HepG2 (cell line): Measurements from ENCODE around the gene GPX1. TPM values are rescaled to one million over a fixed set of nuclear protein-coding genes. Genes with fewer than 3 reads are reported as not detected.

Experiments
- ATAC-seq: fragments of 200-7000 bp; cut with Tn5 transposase; 3 replicates; pipeline ENCODE4 v1.9.1; 2020; ENCODE audit warnings: mild to moderate bottlenecking, moderate library complexity
- BruUV-seq: library from RNA; stranded (reverse); fragments of 400-500 nt; replicated peaks from 2 replicates; lab custom pipeline; 2021; lab: Mats Ljungman, UMichigan
- CTCF ChIA-PET: fragments of 300-600 bp; formaldehyde crosslinking; extraction: SDS; loops from one replicate; lab custom pipeline; 2021; ENCODE audit warnings: low total read pairs, inconsistent platforms, low intra/inter-chr PET ratio; lab: Yijun Ruan, JAX
- POLR2A ChIA-PET: fragments of 350-600 bp; sonication (Branson Sonifier 250); formaldehyde crosslinking; loops from one replicate; lab custom pipeline; 2020; ENCODE audit warnings: antibody characterized with exemption, inconsistent platforms; lab: Yijun Ruan, JAX
- DNase-seq: peaks from one replicate; pipeline ENCODE4 v3.0.0-alpha.2; 2015; ENCODE audit warnings: low spot score
- FAIRE-seq: peaks from 3 replicates; lab custom pipeline; 2011; peaks lifted over from hg19 to GRCh38; lab: Jason Lieb, UNC
- H2AFZ ChIP-seq: one replicate; pipeline ENCODE4 v1.6.1; 2011; ENCODE audit warnings: low read length, inconsistent platforms
- H3K27ac ChIP-seq: fragments of 300-600 bp; 3 replicates; pipeline ENCODE4 v1.8.0; 2011; ENCODE audit warnings: mixed run types, mild to moderate bottlenecking, mixed read lengths, low read length, inconsistent platforms; ENCODE audit not compliant: insufficient read depth; ENCODE audit errors: extremely low read length
- H3K27me3 ChIP-seq, 2 experiments: fragments of 200-600 bp in 1 of 2; 2 replicates in 1 of 2; 3 replicates in 1 of 2; pipeline versions ENCODE4 v1.6.0 to v1.8.0; 2011; ENCODE audit warnings: low read length in 2 of 2, mild to moderate bottlenecking in 2 of 2, moderate library complexity in 2 of 2, inconsistent platforms in 1 of 2; ENCODE audit not compliant: insufficient read depth in 2 of 2, control insufficient read depth in 1 of 2
- H3K36me3 ChIP-seq, 2 experiments: fragments of 200-600 bp in 1 of 2; replicated peaks in 1 of 2; 2 replicates in 1 of 2; 3 replicates in 1 of 2; pipeline versions ENCODE4 v1.5.1 to v1.8.0; 2011; ENCODE audit warnings: low read length in 2 of 2, inconsistent platforms in 1 of 2; ENCODE audit not compliant: insufficient read depth in 2 of 2, control insufficient read depth in 1 of 2
- H3K4me1 ChIP-seq: 2 replicates; pipeline ENCODE4 v1.5.1; 2012; ENCODE audit warnings: low read length, inconsistent platforms; ENCODE audit not compliant: insufficient read depth
- H3K4me2 ChIP-seq: 2 replicates; pipeline ENCODE4 v1.6.0; 2011; ENCODE audit warnings: low read depth, low read length, inconsistent platforms
- H3K4me3 ChIP-seq, 3 experiments: fragments of 200-600 bp in 1 of 3; sonication (generic), shearing (Covaris generic) in 1 of 3; replicated peaks in 1 of 3; 2 replicates each; pipeline ENCODE4 v1.5.1; 2011 to 2016; ENCODE audit warnings: low read length in 3 of 3, inconsistent platforms in 2 of 3, low read depth in 2 of 3, mild to moderate bottlenecking in 2 of 3, control low read depth in 1 of 3, mixed read lengths in 1 of 3; ENCODE audit not compliant: insufficient read depth in 1 of 3
- H3K79me2 ChIP-seq: one replicate; pipeline ENCODE4 v1.6.1; 2011; ENCODE audit warnings: low read length, inconsistent platforms; ENCODE audit not compliant: insufficient read depth
- H3K9ac ChIP-seq: 2 replicates; pipeline ENCODE4 v1.6.0; 2011; ENCODE audit warnings: mild to moderate bottlenecking, low read depth, low read length, inconsistent platforms; ENCODE audit not compliant: insufficient read depth
- H3K9me3 ChIP-seq: 2 replicates; pipeline ENCODE4 v1.5.1; 2012; ENCODE audit warnings: mild to moderate bottlenecking, low read length
- H4K20me1 ChIP-seq: 2 replicates; pipeline ENCODE4 v1.6.0; 2011; ENCODE audit warnings: inconsistent platforms, mild to moderate bottlenecking, low read length, moderate library complexity; ENCODE audit not compliant: insufficient read depth
- DNMT1 ChIP-seq: sonication (generic); formaldehyde crosslinking; IDR thresholded peaks from 2 replicates; pipeline ENCODE4 v1.5.1; 2020; ENCODE audit warnings: mild to moderate bottlenecking, missing genetic modification reagents
- FOSL2 ChIP-seq: sonication (generic); formaldehyde crosslinking; IDR thresholded peaks from 2 replicates; pipeline ENCODE4 v1.4.0; 2020; ENCODE audit warnings: missing genetic modification reagents
- GABPB1 ChIP-seq: IDR thresholded peaks from 2 replicates; pipeline ENCODE4 v1.6.1; 2016; ENCODE audit warnings: mild to moderate bottlenecking, missing genetic modification reagents, moderate library complexity, missing compliant biosample characterization
- GATAD2A ChIP-seq: IDR thresholded peaks from 2 replicates; pipeline ENCODE4 v1.6.1; 2016
- NBN ChIP-seq: fragments of 450-650 bp; conservative IDR thresholded peaks from 2 replicates; pipeline ENCODE4 v1.6.1; 2017
- PHF20 ChIP-seq: sonication (generic); formaldehyde crosslinking; IDR thresholded peaks from 2 replicates; pipeline ENCODE4 v1.5.0; 2020; ENCODE audit warnings: mild to moderate bottlenecking, missing genetic modification reagents
- PHF8 ChIP-seq: sonication (generic); formaldehyde crosslinking; IDR thresholded peaks from 2 replicates; pipeline ENCODE4 v1.5.0; 2020; ENCODE audit warnings: missing genetic modification reagents
- SAP130 ChIP-seq: IDR thresholded peaks from 2 replicates; pipeline ENCODE4 v1.6.1; 2016; ENCODE audit warnings: low read depth
- SNAI1 ChIP-seq: sonication (generic); formaldehyde crosslinking; IDR thresholded peaks from 2 replicates; pipeline ENCODE4 v1.5.0; 2020; ENCODE audit warnings: mild to moderate bottlenecking, missing genetic modification reagents, borderline replicate concordance
- ZNF121 ChIP-seq: sonication (generic); formaldehyde crosslinking; IDR thresholded peaks from 2 replicates; pipeline ENCODE4 v1.5.0; 2020; ENCODE audit warnings: mild to moderate bottlenecking, missing genetic modification reagents
- ZNF232 ChIP-seq: sonication (generic); formaldehyde crosslinking; IDR thresholded peaks from 2 replicates; pipeline ENCODE4 v1.4.0; 2020; ENCODE audit warnings: missing genetic modification reagents, borderline replicate concordance
- ZNF335 ChIP-seq: sonication (generic); formaldehyde crosslinking; IDR thresholded peaks from 2 replicates; pipeline ENCODE4 v1.4.0; 2020; ENCODE audit warnings: missing genetic modification reagents
- ZNF432 ChIP-seq: sonication (generic); formaldehyde crosslinking; IDR thresholded peaks from 2 replicates; pipeline ENCODE4 v1.5.0; 2020; ENCODE audit warnings: missing genetic modification reagents, mild to moderate bottlenecking, borderline replicate concordance
- ZNF652 ChIP-seq: IDR thresholded peaks from 2 replicates; pipeline ENCODE4 v1.6.1; 2016; ENCODE audit warnings: low read depth, borderline replicate concordance
- ZNF678 ChIP-seq: sonication (generic); formaldehyde crosslinking; IDR thresholded peaks from 2 replicates; pipeline ENCODE4 v1.4.0; 2020; ENCODE audit warnings: mild to moderate bottlenecking, missing genetic modification reagents
- ZNF788 ChIP-seq: sonication (generic); formaldehyde crosslinking; IDR thresholded peaks from 2 replicates; pipeline ENCODE4 v1.5.0; 2020; ENCODE audit warnings: mild to moderate bottlenecking, missing genetic modification reagents, borderline replicate concordance
- WGBS: methylation state at CpG from one replicate; pipeline ENCODE4 v1.1.6; 2017; ENCODE audit warnings: low lambda C conversion rate; 5-methylcytosine and 5-hydroxymethylcytosine counted together
- in situ Hi-C: cut with HindIII; loops from 2 replicates; pipeline ENCODE4 v1.10.0; 2017; ENCODE audit warnings: low pct_unique_long_range_greater_than_20kb; ENCODE audit not compliant: extremely low pct_ligation_motif_present
- intact Hi-C: fragments of 100-400 bp; cut with micrococcal nuclease; formaldehyde crosslinking; loops from one replicate; pipeline ENCODE4 v1.10.0; 2022; ENCODE audit not compliant: unreplicated experiment
- polyA plus RNA-seq, 8 experiments: library from polyadenylated mRNA; depleted of rRNA in 3 of 8; stranded (reverse) in 7 of 8; unstranded in 1 of 8; fragments of >200 nt; fragmentation: Illumina TruSeq in 4 of 8; extraction: Trizol in 4 of 8; gene quantifications; 2 replicates each; pipeline versions ENCODE4 v1.2.1 to v1.2.3, GENCODE V29; 2011 to 2016; ENCODE audit warnings: low read depth in 4 of 8, missing spikeins in 1 of 8, mixed read lengths in 1 of 8; ENCODE audit not compliant: insufficient read depth in 1 of 8
- total RNA-seq, 5 experiments: library from RNA; depleted of rRNA; stranded (reverse); fragments of >200 nt; fragmentation: Illumina TruSeq; extraction: Trizol; gene quantifications; 2 replicates each; pipeline ENCODE4 v1.2.3, GENCODE V29; 2016; ENCODE audit warnings: low read depth in 1 of 5
- TF ChIP-seq, protein P1 (sequence below): sonication (generic); formaldehyde crosslinking; IDR thresholded peaks from 2 replicates; pipeline ENCODE4 v1.8.1; 2023; ENCODE audit warnings: mild to moderate bottlenecking, missing genetic modification reagents

Gene GPX1
- total and polyA plus RNA-seq, 2 of the 13 experiments (the other 11 are each of a cell fraction or from before 2014, with no cell fraction given), result 149 to 168 TPM

DNA sequence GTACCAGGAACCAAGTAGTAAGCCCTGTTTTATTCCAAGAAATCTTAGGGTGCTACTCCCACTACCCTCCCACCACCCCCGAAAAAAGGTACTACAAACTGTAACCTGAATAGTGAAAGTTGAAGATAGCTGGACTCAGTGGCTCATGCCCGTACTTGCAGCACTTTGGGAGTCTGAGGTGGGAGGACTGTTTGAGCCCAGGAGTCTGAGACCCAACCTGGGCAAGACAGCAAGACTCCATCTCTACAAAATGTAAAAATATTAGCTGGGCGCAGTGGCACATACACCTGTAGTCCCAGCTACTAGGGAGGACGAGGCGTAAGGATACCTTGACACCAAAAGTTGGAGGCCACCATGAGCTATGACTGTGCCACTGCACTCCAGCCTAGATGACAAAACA lies 45.7 kb upstream of the GPX1 start:
- H3K79me2 ChIP-seq, result peaks cover 84% of the 10 kb centered on the region
- no TSS peak for BruUV-seq
- CTCF ChIA-PET, result no interaction called here
- no peak overlapping the region for H3K27ac ChIP-seq
- peaks cover 50% of the 10 kb centered on the region for H3K4me1 ChIP-seq
- 98% methylated on average over 5 of the region's 5 CpGs for WGBS
- H4K20me1 ChIP-seq, result peaks cover 62% of the 10 kb centered on the region
- TF ChIP-seq SAP130 (CRISPR knock-in tag), result no peak
- TF ChIP-seq ZNF121 (CRISPR knock-in tag), result 0 out of 2 replicates have a peak, but pooled peaks have one; percentile 50
- intact Hi-C loops (no loop called here), in situ Hi-C loops (no loop called here)
- H3K36me3 ChIP-seq, result peaks cover 1 to 18% of the 10 kb centered on the region in 2 experiments; a peak in 3 of 5 replicates
- H3K9ac ChIP-seq, result no peak overlapping the region
- no peaks in the 10 kb centered on the region for H3K9me3 ChIP-seq
- POLR2A ChIA-PET, result interaction anchor here (0.8 to 1.1 kb wide), 3 partner anchors 10 to 53 kb away, joined by 3 to 4 read pairs (median 3); no protein-coding TSS in a partner anchor
- H2AFZ ChIP-seq, result no peak overlapping the region
- no peaks in the 10 kb centered on the region for H3K27me3 ChIP-seq
- DNase-seq, result no peak
- no peak overlapping the region for H3K4me2 ChIP-seq
- no peak overlapping the region for H3K4me3 ChIP-seq
- FAIRE-seq, result no peak
- no peak for ATAC-seq

DNA sequence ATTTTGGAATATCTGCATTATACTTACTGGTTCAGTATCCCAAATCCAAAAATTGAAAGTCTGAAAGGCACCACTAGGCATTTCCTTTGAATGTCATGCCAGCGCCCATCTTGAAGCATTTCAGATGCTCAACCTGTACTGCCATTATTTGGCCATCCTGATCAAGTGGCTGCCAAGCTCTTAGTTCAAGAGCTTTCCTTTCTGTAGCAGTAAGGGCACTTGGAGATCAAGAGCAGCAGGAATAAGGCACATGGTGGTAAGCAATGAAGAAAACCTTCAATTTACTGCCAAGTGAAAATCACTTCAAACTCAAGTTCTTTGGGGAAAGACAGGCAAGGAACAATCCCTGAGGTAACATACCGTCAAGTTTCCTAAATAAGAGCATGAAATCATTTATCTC lies 43.6 kb upstream of the GPX1 start:
- in situ Hi-C loops, result no loop called here
- FAIRE-seq (no peak), ATAC-seq (no peak), DNase-seq (no peak)
- no peak overlapping the region for H3K9ac ChIP-seq
- intact Hi-C loops, result no loop called here
- no peak overlapping the region for H3K27ac ChIP-seq
- WGBS, result 90% methylated on average over 2 of the region's 2 CpGs
- H2AFZ ChIP-seq, result no peak overlapping the region
- no peaks in the 10 kb centered on the region for H3K27me3 ChIP-seq
- BruUV-seq, result no TSS peak
- no peak for TF ChIP-seq GATAD2A (CRISPR knock-in tag)
- TF ChIP-seq PHF8 (CRISPR knock-in tag), result no peak
- TF ChIP-seq ZNF432 (CRISPR knock-in tag), result no peak
- TF ChIP-seq ZNF335, result no peak
- no peak for TF ChIP-seq DNMT1 (CRISPR knock-in tag)
- no peak for TF ChIP-seq NBN
- no peak for TF ChIP-seq ZNF652 (CRISPR knock-in tag)
- TF ChIP-seq SNAI1 (CRISPR knock-in tag), result no peak
- TF ChIP-seq ZNF678, result no peak
- TF ChIP-seq, protein P1, sequence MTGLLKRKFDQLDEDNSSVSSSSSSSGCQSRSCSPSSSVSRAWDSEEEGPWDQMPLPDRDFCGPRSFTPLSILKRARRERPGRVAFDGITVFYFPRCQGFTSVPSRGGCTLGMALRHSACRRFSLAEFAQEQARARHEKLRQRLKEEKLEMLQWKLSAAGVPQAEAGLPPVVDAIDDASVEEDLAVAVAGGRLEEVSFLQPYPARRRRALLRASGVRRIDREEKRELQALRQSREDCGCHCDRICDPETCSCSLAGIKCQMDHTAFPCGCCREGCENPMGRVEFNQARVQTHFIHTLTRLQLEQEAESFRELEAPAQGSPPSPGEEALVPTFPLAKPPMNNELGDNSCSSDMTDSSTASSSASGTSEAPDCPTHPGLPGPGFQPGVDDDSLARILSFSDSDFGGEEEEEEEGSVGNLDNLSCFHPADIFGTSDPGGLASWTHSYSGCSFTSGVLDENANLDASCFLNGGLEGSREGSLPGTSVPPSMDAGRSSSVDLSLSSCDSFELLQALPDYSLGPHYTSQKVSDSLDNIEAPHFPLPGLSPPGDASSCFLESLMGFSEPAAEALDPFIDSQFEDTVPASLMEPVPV, result no peak
- TF ChIP-seq FOSL2, result no peak
- no peak for TF ChIP-seq ZNF232 (CRISPR knock-in tag)
- no peak for TF ChIP-seq ZNF788 (CRISPR knock-in tag)
- TF ChIP-seq GABPB1 (CRISPR knock-in tag), result no peak
- TF ChIP-seq PHF20 (CRISPR knock-in tag), result no peak
- peaks cover 84% of the 10 kb centered on the region for H3K79me2 ChIP-seq
- peaks cover 62% of the 10 kb centered on the region for H4K20me1 ChIP-seq
- ChIA-PET POLR2A (interaction anchor here (1.0 to 1.3 kb wide), 2 partner anchors 9 to 62 kb away, joined by 3 to 5 read pairs; partner anchors contain the start of gene USP4), CTCF (no interaction called here)
- H3K36me3 ChIP-seq, result peaks cover 4 to 19% of the 10 kb centered on the region in 2 experiments; a peak in 4 of 5 replicates
- H3K4me1 ChIP-seq, result peaks cover 41% of the 10 kb centered on the region
- H3K9me3 ChIP-seq, result no peaks in the 10 kb centered on the region
- H3K4me3 ChIP-seq, result no peak overlapping the region
- H3K4me2 ChIP-seq, result no peak overlapping the region
